ENCODE results near the gene ST8SIA5.

Gene ST8SIA5

DNA sequence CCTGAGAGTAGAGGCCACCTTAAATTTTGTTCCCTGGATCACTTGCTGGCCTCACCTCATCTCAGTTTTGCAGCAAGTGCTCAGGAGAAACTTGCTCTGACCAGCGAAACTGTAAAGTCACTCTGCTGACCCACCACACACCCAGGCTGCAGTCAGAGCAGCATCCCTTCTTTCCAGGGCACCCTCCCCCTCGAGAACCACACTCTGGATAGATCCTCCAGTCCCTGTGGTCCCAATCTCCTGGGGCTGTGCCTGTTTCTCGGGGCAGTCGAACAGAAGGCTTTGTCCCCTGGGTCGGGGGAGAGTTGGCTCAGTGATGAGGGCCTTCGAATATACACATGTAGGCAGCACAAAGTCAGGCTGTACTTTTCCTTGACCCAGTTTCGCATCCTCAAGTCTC is 18.4 kb downstream of the ST8SIA5 start:
- DNase-seq, result no peak

DNA sequence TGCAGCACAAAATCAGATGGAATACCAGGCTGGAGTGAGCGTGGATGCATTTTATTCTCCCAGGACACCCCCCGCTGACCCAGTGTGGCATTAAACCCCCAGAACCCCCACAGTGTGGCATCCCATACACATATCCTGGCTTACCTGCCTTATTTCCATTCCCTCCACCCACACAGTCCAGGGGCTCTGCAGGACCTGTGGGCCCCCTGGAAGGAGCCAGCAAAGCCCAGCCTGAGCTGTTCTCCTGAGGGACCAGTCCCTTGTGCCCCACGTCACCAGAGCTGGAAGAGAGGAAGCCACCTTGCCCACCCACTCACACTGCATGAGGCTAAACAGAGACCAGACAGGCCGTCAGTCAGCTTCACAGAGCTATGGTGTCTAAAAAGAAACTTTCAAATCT is 20.1 kb downstream of the ST8SIA5 start:
- no peak for DNase-seq

DNA sequence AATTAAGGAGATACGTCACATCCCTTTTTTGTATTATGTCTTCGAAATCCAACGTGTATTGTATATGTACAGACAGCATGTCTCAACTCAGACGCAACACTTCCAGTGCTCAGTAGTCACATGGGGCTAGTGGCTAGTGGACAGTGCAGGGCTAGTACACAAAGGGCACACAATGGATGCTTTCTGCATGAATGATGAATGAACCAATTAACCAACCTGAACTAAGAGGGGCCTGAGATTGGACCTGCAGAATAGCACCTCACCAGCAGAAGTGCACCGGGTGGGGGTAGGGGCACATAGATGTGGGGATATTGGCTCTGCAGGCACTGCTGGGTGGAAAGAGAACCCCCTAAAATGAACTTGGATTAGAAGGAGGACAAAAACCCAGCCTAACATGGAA is 20.7 kb downstream of the ST8SIA5 start:
- DNase-seq, result no peak

DNA sequence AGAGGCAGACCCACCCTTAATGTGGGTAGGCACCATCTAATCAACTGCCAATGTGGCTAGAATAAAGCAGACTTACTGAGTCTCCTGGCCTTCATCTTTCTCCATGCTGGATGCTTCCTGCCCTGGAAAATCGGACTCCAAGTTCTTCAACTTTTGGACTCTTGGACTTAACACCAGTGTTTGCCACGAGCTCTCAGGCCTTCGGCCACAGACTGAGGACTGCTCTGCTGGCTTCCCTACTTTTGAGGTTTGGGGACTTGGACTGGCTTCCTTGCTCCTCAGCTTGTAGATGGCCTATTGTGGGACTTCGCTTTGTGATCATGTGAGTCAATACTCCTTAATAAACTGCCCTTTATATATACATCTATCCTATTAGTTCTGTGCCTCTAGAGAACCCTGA is 21.9 kb downstream of the ST8SIA5 start:
- no peak for DNase-seq

DNA sequence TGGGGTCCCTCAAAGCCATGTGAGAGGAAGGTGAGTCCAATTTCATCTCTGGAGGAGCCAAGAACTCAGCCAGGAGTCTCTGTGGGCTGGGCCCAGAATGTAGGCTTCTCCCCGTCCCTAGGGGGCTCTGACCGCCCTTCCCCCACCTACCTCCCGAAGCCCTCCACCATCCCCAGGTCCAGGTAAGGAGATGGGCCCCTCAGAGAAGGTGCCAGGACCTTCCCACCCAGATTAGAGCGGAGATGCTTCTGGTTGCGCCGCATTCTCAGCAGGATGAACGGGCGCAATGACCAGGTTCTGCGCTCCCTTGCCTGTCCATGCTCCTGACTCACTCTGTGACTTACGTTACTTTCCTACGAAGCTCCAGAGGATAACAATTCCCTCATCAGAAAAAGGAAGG is 23.0 kb downstream of the ST8SIA5 start:
- DNase-seq, result no peak

DNA sequence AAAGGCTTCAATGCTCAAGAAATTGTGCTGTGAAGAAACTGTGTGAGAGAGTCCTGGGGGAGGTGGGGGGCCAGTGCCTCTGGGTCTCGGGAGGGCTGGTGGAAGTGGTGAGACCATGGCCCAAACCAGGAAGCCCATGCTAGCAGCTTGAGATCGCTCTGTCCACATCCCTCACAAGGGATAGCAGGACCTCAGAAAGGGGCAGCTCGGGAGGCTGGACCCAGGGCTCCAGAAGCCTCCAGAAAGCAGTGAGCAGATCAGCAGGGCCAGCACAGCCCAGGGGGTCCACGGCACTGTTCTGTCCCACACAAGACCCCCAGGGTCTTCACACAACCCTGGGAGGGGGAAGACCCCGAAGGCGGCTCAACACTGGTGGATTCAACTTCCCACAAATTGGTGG is 24.1 kb downstream of the ST8SIA5 start:
- DNase-seq, result no peak

DNA sequence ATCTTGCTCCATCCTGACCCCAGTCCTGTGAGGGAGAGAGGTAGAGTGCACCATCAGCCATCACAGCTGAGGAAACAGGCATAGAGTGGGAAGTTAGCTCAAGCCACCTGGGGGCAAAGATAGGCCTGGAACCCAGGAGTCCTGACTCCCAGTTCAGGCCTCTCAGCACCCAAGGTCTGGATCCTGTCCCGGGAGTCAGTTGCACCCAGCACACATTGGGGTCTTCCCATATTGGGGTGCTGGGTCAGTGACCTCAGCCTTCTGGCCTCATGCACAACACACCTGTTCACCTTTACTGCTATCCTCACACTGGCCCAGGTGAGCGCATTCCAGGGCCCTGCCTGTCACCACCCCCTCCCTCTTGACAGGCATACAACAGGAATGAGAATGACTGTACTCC is 24.7 kb downstream of the ST8SIA5 start:
- DNase-seq, result no peak

DNA sequence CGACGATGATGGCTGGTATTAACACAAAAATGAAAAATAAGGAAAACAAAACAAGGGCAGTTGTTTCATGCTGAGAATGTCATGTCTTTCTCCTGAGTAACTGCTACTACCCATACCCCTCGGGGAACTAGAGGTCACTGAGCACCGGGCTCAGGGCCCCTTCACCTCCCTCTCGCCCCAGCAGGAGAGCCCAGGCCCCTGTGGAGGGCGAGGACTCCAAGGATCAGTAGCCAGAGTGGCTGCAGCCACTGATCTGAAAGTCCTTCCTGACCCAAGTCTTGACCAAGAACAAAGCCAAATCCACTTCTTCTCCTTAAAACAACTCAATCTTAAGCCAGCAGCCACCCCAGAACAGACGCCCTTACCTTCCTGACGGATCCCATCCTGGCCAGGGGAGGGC is 25.5 kb downstream of the ST8SIA5 start:
- no peak for DNase-seq

DNA sequence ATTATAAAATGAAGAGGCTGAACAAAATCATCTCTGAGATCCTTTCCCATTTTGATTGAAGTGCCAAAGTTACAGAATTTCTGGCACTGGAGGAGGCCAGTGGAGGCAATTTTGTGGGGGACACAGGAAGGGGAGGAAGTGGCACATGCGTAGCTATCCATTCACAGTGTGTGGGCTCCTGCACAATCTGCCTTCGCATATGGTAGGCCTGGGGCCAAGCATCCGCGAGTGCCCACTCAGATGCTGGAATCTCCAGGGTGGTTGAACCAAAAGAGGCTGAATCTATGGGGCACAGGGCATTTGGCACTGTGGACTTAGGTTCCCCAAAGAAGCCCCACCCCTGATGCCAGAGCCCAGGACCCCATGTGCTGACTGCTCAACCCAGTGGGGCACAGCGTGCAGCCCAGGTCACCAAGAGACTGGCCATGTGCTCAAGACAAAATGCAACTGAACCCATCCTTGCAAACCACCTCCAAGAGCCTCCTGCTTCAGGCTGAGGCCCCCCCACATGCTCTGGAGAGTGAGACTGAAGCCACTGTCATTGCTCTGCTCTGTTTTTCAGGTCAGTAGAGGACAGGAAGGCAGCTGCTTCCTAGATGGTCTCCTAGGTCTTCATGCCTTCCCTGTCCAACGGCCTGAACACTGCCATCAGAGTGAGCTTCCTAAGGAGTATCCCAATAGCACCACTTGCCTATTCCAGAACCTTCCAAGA is 28.5 kb downstream of the ST8SIA5 start:
- DNase-seq, result no peak

DNA sequence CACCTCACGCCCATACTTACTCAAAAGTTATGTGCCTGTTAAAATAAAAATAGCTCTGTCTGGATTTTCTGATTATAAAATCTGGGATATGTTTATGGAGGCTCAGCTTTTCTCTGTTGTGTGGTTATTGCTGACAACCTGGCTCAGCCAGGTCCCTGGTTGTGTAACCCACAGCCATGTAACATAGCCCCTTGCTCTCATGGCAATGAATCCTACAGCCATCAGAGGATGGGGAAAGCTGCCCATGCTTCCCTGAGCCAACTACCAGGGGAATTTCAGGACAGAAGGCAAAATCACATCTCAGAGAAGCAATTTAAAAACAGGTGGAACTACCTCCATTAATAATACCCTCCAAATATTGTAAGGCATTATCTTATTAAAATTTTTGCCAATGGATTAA is 29.7 kb downstream of the ST8SIA5 start:
- DNase-seq, result no peak

DNA sequence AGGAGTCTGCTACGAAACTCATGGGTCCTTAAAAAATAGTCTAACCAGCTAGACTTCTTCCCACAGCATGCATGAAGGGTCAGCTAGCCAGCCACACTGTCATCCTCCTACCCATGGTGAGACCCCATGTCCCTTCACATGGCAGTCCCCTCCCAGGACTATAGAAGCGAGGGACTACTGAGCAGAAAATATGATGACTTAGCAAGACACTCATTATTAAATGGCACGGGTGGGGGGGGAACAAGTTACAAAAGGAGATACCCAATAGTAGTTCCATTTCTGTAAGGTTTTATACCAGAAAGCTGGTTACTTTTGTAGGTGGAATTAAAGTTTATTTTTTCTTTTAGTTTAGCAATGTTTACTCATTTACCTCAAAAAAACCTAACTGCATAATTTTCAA is 31.5 kb downstream of the ST8SIA5 start:
- DNase-seq, result no peak

DNA sequence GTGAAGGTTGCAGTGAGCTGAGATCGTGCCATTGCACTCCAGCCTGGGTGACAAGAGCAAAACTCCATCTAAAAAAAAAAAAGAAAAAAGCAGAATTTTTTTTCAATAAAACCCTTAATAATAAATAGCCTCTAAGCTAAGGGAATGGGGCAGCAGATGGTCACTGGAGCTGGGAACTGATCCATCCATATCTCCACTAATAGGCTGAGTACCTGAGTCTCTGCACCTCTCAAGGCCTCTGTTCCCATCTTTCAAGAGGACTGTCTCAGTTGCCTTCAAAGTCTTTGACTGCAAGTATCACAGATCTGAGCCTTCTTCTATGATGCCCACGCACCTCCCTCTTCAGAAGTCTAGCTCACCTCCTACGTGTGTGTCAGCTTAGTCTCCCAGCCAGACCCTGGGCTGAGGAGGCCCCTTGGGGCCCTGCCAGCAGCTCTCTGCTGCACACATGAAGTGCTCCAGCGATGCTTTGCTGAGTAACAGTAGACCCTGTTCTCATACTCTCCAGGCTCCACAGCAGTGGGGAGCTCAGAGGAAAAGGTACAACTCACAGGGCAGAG is 32.9 kb downstream of the ST8SIA5 start:
- no peak for DNase-seq

DNA sequence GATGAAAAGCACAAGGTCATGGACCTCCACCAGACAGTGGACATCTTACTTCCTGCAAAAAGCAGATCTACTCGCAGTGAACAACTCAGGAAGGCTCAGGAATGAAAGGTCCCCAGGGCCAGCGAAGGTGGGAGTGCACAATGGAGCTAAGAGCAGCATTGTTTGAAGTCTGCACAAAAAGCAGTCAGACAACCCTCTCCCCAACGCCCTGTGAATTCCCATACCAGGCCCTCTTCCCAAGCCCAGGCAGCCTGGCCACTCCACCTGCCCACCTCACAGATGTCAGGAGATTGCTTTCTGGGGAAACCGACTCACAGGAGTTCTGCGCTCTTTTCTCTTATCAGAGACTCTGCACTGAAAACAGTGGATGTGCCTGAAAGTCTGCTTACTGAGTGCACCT is 34.8 kb downstream of the ST8SIA5 start:
- DNase-seq, result no peak

DNA sequence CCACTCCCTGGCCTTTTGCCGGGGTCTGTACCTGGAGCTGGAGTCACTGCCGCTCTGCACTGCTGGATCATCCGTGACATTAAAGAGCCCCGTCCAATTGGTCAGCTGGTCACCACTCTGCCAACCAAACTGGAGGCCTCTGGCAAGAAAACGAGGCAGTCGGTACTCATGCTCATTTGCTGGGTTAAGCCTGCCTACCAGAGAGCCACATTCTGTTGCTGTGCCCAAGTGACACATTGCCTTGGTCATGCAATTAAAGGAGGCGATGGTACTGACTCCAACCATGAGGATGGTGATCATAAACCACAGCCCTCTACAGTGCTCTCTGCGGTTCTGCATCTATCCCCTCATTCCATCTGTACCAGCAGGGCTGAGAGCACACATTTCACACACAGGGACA is 35.5 kb downstream of the ST8SIA5 start:
- DNase-seq, result no peak

DNA sequence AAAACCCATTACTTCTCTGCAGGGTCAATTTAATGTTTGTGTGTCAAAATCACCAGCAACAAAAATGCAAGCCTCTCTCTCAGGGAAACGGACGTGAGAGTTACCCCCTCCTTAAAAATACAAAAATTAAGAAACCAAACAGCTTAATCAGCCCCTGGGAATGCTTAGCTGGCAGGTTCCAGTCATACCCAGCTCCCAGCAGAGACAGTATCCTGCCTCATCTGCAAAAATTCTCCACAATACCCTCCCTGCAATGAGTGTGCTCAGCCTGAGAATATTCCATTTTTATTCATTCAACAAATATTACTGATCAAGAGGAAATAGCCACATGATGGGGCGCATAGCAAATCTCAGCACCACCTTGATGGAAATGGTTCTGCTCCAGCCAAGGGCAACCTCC is 36.3 kb downstream of the ST8SIA5 start:
- DNase-seq, result no peak

DNA sequence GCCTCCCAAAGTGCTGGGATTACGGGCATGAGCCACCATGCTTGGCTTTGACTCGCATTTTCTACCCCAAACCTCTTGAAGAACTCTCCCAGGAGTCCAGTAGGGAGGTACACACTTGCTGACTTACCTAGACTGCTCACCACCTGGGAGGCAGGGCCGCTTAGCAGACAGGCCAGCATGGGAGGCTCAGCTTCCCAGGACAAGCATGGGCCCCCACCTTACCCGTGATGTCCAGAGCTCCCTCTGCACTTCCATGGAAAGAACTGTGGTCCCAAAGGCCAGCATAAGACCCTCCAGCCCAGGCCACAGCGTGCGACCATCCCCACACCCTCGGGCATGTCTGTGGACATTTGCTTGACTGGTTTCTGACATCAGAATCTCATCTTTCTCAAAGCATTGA is 36.8 kb downstream of the ST8SIA5 start:
- DNase-seq, result no peak

DNA sequence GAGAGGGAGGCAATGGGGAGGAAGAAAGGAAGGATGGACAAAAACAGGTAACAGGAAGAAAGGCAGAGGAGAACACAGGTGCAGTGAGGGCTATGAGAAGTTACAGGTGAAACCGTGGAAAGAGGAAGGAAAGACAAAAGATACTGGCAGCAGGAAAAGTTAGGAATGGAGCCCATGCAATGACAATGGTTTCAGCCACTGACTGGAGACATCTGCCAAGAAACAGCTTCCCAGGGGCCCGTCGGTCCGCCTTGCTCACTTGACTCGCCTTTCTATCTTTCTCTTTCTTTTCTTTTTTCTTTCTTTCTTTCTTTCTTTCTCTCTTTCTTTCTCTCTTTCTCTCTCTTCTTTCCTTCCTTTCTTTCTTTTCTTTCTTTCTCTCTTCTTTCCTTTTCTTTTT is 37.5 kb downstream of the ST8SIA5 start:
- DNase-seq, result no peak

DNA sequence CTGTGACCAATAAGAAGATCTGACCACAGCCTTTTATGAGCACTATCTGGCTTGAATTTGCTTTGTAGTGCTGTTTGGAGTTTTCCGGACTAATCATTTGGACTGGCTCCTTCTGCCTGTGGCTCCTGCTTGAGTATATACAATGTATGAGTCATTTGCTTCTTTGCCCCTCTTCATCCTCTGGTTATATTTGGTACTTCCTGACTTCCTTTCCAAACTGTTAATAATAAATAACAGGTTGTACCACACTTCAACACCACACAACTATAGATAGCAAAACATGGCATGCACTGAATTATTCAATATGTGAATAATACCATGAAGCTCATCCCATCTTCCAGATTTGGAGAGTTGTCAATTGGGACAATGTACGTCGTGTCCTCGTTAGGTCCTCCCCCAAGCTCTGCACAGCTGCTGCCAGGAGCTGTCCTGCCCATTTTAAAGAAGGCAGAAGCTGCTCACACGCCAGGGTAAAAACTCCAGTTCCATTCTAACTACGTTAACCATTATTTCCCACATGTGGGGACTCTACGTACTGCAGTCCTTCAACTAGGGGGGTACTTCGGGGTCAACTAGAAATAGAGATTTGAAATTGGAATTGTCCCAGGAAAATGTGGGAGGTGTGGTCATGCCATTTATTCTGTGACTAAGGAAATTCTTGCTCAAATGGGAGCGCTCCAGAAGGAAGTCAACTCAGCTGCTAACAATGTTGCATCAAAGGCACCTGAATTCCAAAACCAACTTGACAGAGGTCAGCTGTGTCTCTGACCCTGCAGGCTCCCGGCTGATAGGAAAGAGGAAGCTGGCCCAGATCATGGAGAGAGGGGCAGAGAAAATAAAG is 38.1 kb downstream of the ST8SIA5 start:
- no peak for DNase-seq

DNA sequence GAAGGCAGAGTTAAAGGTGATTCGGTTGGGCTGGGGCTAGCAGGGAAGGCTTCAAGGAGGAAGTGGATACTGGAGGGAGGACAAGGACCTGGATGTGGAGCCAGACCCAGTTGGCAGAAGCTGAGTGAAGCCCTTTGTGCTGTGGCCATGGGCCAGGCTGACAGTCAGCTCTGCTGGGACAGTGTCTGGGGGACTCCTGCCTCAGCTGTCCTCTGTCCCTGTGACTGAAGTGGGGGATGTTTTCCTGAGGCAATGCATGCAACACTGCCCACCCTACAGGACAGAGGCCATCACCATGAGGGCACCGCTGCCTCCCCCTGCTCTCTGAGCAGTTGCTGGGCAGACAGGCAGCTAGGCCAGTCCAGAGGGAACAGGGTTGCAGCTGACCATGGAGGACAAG is 40.0 kb downstream of the ST8SIA5 start:
- no peak for DNase-seq

DNA sequence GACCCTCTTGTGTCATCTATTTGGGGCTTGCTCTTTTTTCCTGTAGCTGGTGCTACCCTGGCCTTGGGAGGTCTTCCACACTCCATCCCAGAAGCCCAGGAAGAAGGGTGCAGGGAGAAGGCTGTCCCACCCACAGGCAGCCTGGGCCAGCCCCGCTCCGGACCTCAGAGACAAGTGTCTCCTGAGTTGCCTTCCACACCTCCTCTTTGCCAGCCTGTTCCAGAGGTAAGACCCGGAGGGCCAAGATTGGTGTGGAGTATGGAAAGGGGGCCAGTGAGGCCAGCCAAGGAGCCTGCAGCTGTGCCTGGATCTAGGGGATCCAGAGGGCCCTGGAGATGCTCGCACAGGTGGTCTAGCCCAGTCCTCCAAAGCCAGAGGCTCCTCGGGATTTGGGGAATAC is 40.5 kb downstream of the ST8SIA5 start:
- DNase-seq, result no peak

DNA sequence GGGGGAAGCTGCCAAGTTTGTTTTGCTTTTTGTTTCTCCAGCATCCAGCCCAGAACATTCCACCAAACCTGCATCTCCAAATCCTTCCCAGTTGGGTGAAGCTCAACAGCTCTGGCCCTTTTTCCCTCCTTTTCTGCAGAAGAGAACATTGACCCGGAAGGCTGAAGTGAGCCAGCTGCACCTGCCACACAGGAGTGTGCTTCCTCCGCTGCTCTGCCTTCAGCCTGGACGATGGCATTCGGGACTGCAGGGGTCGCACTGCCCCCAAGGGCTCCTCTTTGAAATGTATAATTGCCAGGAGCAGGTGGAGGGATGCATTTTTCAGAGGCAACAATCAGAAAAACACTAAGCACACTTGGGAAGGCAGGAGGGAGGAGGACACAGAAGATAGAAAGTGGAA is 41.8 kb downstream of the ST8SIA5 start:
- DNase-seq, result peak; percentile 30

DNA sequence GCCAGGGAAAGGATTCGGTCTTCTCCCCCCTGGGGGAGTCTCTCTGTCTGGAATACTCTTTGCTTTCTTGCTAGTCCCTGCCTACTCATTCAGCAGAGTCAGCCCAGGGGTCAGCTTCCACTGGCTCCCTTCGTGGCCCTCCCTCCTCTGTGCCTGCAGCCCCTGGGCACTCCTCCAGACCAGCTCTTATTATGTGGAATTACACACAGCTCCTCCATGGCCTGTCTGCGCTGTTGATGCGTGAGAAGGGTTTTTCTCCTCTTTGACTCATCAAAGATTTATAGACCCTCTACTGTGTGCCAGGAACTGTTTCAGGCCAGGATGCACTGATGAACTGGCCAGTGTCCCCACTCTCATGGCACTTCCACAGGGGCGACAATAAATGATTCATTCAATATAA is 44.4 kb downstream of the ST8SIA5 start:
- DNase-seq, result peak; percentile 45

DNA sequence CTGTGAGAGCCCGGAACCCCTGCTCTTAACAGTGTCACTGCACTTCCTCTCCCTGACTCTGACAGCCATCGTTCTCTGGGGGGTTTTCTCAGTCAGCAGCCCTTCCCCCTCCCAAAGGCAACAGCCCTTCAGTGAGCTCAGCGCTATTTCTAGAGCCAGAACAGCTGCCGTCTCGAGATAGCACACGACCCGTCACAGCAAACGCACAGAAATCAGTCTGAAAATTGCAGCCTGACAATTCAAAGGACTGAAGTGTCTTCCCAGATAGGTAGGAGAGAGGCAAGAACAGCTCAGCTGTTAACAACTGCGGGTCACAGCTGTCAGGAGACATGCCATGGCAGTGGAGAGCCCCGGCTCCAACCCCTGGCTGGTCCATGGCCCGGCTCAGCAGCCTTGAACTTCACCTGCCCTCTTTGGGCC is 45.4 kb downstream of the ST8SIA5 start:
- DNase-seq, result peak; percentile 68

DNA sequence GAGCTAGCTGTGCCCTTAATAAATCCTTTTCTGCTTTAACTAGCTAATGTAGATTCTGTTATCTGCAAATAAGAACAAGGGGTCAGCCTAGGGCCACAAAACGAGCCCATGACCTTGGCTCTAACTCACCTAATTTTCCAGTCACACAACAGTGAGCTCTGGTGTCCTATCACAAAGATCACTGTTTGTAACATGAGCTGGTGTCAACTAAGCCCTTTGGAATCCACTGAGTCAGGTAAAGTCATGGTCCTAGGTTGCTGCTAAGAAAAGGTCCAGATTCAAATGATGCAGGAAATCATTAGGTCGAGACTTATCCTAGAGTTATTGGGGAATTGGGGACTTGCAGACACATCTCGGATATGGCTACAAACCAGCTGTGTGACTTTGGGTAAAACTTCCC is 49.9 kb downstream of the ST8SIA5 start:
- no peak for DNase-seq

All from eye (tissue), 1 donor.